HepG2 (cell line): ENCODE results near the gene CUL4A. TPM values are rescaled to one million over a fixed set of nuclear protein-coding genes. Genes with fewer than 3 reads are reported as not detected.

Source experiments
- ARID5B ChIP-seq: IDR thresholded peaks from 2 replicates; pipeline ENCODE4 v1.4.0; 2020; ENCODE audit warnings: mild to moderate bottlenecking, missing genetic modification reagents
- CSRNP1 ChIP-seq: sonication (generic); formaldehyde crosslinking; IDR thresholded peaks from 2 replicates; pipeline ENCODE4 v1.8.1; 2023; ENCODE audit warnings: mild to moderate bottlenecking, missing genetic modification reagents
- GABPB1 ChIP-seq: IDR thresholded peaks from 2 replicates; pipeline ENCODE4 v1.6.1; 2016; ENCODE audit warnings: mild to moderate bottlenecking, missing genetic modification reagents, moderate library complexity, missing compliant biosample characterization
- GFI1 ChIP-seq: sonication (generic); formaldehyde crosslinking; IDR thresholded peaks from 2 replicates; pipeline ENCODE4 v1.5.0; 2020; ENCODE audit warnings: missing genetic modification reagents, mild to moderate bottlenecking, borderline replicate concordance
- JUNB ChIP-seq: sonication (generic); formaldehyde crosslinking; IDR thresholded peaks from 2 replicates; pipeline ENCODE4 v1.8.0; 2022; ENCODE audit warnings: missing genetic modification reagents, mild to moderate bottlenecking, borderline replicate concordance
- MAFG ChIP-seq: sonication (generic); formaldehyde crosslinking; IDR thresholded peaks from 2 replicates; pipeline ENCODE4 v1.5.1; 2020; ENCODE audit warnings: mild to moderate bottlenecking, missing genetic modification reagents
- MAFK ChIP-seq, 2 experiments: IDR thresholded peaks in 1 of 2; conservative IDR thresholded peaks in 1 of 2; 2 replicates each; pipeline ENCODE4 v1.6.1; 2011; ENCODE audit warnings: improper control_type of control experiment in 2 of 2, low read length in 2 of 2
- MTA1 ChIP-seq: sonication (generic); formaldehyde crosslinking; IDR thresholded peaks from 2 replicates; pipeline ENCODE4 v1.4.0; 2020; ENCODE audit warnings: missing genetic modification reagents, mild to moderate bottlenecking, borderline replicate concordance
- NFKBIZ ChIP-seq: IDR thresholded peaks from 2 replicates; pipeline ENCODE4 v1.6.1; 2018; ENCODE audit warnings: missing genetic modification reagents, missing compliant biosample characterization
- POGZ ChIP-seq: sonication (generic); formaldehyde crosslinking; IDR thresholded peaks from 2 replicates; pipeline ENCODE4 v1.4.0; 2020; ENCODE audit warnings: mild to moderate bottlenecking, missing genetic modification reagents
- RFX1 ChIP-seq: fragments of 450-650 bp; IDR thresholded peaks from 2 replicates; pipeline ENCODE4 v1.6.1; 2017
- RNF2 ChIP-seq: fragments of 450-650 bp; conservative IDR thresholded peaks from 2 replicates; pipeline ENCODE4 v1.6.1; 2016; ENCODE audit warnings: low read depth
- SMC3 ChIP-seq: IDR thresholded peaks from 2 replicates; pipeline ENCODE4 v1.6.1; 2011; ENCODE audit warnings: low read length, improper control_type of control experiment
- SP1 ChIP-seq, 2 experiments: fragments of 450-650 bp in 1 of 2; sonication (generic) in 1 of 2; formaldehyde crosslinking in 1 of 2; IDR thresholded peaks; 2 replicates each; pipeline versions ENCODE4 v1.4.0 to v1.6.1; 2016 to 2020; ENCODE audit warnings: missing genetic modification reagents in 1 of 2
- YEATS4 ChIP-seq: sonication (generic); formaldehyde crosslinking; IDR thresholded peaks from 2 replicates; pipeline ENCODE4 v1.4.0; 2020; ENCODE audit warnings: missing genetic modification reagents, borderline replicate concordance
- ZKSCAN1 ChIP-seq: fragments of 150-350 bp; IDR thresholded peaks from 2 replicates; pipeline ENCODE4 v1.6.1; 2014; ENCODE audit warnings: low read length
- ZNF205 ChIP-seq: IDR thresholded peaks from 2 replicates; pipeline ENCODE4 v1.6.1; 2018; ENCODE audit warnings: missing biosample characterization, missing genetic modification reagents
- polyA plus RNA-seq, 8 experiments: library from polyadenylated mRNA; depleted of rRNA in 3 of 8; stranded (reverse) in 7 of 8; unstranded in 1 of 8; fragments of >200 nt; fragmentation: Illumina TruSeq in 4 of 8; extraction: Trizol in 4 of 8; gene quantifications; 2 replicates each; pipeline versions ENCODE4 v1.2.1 to v1.2.3, GENCODE V29; 2011 to 2016; ENCODE audit warnings: low read depth in 4 of 8, missing spikeins in 1 of 8, mixed read lengths in 1 of 8; ENCODE audit not compliant: insufficient read depth in 1 of 8
- total RNA-seq, 5 experiments: library from RNA; depleted of rRNA; stranded (reverse); fragments of >200 nt; fragmentation: Illumina TruSeq; extraction: Trizol; gene quantifications; 2 replicates each; pipeline ENCODE4 v1.2.3, GENCODE V29; 2016; ENCODE audit warnings: low read depth in 1 of 5
- TF ChIP-seq, protein P1 (sequence below): fragments of 450-650 bp; IDR thresholded peaks from 2 replicates; pipeline ENCODE4 v1.6.1; 2017; ENCODE audit warnings: mild to moderate bottlenecking
- TF ChIP-seq, protein P2 (sequence below): sonication (generic); formaldehyde crosslinking; IDR thresholded peaks from 2 replicates; pipeline ENCODE4 v1.9.0; 2021; ENCODE audit warnings: missing genetic modification reagents, borderline replicate concordance

CUL4A gene
- total and polyA plus RNA-seq, 2 of the 13 experiments (the other 11 are each of a cell fraction or from before 2014, with no cell fraction given) = 51.2 to 75.3 TPM

GRCh38 chr13:113209759-113210421, 477 bp downstream of the CUL4A start (continued):
- TF ChIP-seq, protein P1, sequence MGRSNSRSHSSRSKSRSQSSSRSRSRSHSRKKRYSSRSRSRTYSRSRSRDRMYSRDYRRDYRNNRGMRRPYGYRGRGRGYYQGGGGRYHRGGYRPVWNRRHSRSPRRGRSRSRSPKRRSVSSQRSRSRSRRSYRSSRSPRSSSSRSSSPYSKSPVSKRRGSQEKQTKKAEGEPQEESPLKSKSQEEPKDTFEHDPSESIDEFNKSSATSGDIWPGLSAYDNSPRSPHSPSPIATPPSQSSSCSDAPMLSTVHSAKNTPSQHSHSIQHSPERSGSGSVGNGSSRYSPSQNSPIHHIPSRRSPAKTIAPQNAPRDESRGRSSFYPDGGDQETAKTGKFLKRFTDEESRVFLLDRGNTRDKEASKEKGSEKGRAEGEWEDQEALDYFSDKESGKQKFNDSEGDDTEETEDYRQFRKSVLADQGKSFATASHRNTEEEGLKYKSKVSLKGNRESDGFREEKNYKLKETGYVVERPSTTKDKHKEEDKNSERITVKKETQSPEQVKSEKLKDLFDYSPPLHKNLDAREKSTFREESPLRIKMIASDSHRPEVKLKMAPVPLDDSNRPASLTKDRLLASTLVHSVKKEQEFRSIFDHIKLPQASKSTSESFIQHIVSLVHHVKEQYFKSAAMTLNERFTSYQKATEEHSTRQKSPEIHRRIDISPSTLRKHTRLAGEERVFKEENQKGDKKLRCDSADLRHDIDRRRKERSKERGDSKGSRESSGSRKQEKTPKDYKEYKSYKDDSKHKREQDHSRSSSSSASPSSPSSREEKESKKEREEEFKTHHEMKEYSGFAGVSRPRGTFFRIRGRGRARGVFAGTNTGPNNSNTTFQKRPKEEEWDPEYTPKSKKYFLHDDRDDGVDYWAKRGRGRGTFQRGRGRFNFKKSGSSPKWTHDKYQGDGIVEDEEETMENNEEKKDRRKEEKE = no peak
- no peak for TF ChIP-seq ZNF205 (CRISPR knock-in tag)
- TF ChIP-seq GABPB1 = peak; percentile 83
- TF ChIP-seq CSRNP1 (CRISPR knock-in tag) = peak; percentile 62; the same call in 1 of the 2 replicates
- no peak for TF ChIP-seq GFI1
- no peak for TF ChIP-seq RFX1
- no peak for TF ChIP-seq SP1 (IDR thresholded peaks at IDR 0.05)
- TF ChIP-seq SP1 (CRISPR knock-in tag; IDR thresholded peaks at IDR 0.05) = no peak
- no peak for TF ChIP-seq MAFG (CRISPR knock-in tag)
- TF ChIP-seq JUNB (CRISPR knock-in tag) = 0 out of 2 replicates have a peak, but pooled peaks have one; percentile 39
- TF ChIP-seq, protein P2, sequence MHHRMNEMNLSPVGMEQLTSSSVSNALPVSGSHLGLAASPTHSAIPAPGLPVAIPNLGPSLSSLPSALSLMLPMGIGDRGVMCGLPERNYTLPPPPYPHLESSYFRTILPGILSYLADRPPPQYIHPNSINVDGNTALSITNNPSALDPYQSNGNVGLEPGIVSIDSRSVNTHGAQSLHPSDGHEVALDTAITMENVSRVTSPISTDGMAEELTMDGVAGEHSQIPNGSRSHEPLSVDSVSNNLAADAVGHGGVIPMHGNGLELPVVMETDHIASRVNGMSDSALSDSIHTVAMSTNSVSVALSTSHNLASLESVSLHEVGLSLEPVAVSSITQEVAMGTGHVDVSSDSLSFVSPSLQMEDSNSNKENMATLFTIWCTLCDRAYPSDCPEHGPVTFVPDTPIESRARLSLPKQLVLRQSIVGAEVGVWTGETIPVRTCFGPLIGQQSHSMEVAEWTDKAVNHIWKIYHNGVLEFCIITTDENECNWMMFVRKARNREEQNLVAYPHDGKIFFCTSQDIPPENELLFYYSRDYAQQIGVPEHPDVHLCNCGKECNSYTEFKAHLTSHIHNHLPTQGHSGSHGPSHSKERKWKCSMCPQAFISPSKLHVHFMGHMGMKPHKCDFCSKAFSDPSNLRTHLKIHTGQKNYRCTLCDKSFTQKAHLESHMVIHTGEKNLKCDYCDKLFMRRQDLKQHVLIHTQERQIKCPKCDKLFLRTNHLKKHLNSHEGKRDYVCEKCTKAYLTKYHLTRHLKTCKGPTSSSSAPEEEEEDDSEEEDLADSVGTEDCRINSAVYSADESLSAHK = 0 out of 2 replicates have a peak, but pooled peaks have one; percentile 58
- TF ChIP-seq MTA1 = no peak
- peak; percentile 83; the same call in 1 of the 2 replicates for TF ChIP-seq YEATS4 (CRISPR knock-in tag)
- peak; percentile 93 for TF ChIP-seq RNF2
- TF ChIP-seq POGZ (CRISPR knock-in tag) = no peak
- TF ChIP-seq NFKBIZ (CRISPR knock-in tag) = 0 out of 2 replicates have a peak, but pooled peaks have one; percentile 58
- TF ChIP-seq ZKSCAN1 = no peak
- TF ChIP-seq SMC3 = no peak
- TF ChIP-seq MAFK (conservative IDR thresholded peaks at IDR 0.05 in 1 of 2, IDR thresholded peaks at IDR 0.05 in 1 of 2; ENCODE audit: low read length in 2 of 2) = no peak
- no peak for TF ChIP-seq ARID5B
